ENCODE data around the gene IFT27. TPM values are rescaled to one million over a fixed set of nuclear protein-coding genes. Genes with fewer than 3 reads are reported as not detected.
"Not testable (repeated sequence)": the region's sequence is repeated elsewhere in the genome, so short reads cannot be mapped to it uniquely, and the experiment has no call there.

Gene IFT27
- total RNA-seq, 1 donor from 2014 or later, result 10.8 TPM

DNA sequence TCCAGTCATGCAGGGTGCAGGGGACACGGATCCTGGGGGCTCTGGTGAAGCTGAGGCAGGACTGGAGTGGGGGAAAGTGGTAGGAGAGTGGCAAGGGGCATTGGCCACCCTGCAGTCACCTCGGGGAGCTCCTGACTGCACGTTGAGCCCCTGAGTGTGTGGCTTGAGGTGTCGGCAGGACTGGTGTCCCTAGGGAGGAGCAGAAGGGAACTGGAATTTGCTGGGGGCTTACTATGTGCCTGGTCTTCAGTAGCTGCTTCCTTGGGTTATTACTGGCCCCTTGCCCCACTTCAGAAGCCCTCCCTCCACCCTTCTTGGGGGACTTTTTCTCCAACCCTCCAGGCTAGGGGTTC, 31.5 kb downstream of the IFT27 start:
- DNase-seq (ENCODE audit: low read depth in 2 of 2), result no peak

DNA sequence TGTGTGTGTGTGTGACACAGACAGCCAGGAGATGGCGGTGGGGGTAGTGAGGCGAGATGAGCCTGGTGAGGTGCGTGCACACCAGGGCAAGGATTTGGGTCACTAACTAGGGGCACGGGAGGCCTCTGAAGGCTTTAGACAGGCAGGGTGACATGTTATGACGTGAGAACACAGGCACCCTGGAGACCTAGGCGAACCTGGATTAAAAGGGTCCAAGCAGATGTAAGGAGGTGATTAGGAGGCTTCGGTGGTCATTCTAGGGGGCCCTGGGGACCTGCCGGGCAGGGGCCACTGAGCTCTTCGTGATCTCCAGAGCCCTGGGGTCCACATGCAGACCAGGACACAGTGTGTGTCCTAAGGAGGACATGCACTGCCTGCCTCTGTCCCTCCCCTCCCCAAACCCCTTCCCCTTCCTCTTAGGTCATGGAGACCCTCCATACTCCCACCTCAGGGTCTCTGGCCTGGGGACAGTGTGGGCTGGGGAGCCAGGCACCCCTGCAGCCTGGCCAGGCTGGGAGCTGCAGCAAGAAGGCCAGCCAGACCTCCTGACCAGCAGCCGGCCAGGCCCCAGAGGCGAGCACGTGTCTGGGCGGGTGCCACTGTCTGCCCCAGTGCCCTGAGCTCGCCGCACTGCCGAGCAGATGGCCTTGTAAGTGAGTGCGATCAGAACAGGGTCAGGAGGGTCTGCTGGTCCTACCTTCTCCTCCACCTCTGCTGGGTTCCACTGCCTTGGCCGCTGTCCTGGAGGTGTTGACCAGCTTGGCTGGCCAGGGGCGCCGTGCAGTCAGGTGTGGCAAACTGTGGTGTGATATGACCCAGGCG, 32.1 kb downstream of the IFT27 start:
- no peak for DNase-seq (ENCODE audit: low read depth in 2 of 2)

DNA sequence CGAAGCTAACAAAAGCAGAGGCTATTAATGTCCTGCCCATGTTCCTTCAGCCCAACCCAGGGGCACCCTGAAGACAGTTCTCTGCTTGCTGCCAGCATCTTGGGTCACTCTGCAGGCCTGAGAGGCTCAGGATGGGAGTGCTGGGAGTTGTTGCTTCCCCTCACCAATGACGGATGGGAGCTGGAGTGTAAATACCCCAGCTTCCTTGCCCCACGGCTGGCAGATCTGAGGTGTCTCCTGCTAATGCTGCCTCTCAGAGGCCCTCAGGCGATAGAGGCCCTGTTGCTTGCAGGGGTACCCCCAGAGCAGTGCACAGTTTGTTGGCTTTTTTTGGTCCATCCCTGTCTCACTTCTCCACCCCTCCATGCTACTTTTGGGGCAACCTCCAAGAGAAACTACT, 32.9 kb downstream of the IFT27 start:
- DNase-seq (ENCODE audit: low read depth in 2 of 2), result no peak

DNA sequence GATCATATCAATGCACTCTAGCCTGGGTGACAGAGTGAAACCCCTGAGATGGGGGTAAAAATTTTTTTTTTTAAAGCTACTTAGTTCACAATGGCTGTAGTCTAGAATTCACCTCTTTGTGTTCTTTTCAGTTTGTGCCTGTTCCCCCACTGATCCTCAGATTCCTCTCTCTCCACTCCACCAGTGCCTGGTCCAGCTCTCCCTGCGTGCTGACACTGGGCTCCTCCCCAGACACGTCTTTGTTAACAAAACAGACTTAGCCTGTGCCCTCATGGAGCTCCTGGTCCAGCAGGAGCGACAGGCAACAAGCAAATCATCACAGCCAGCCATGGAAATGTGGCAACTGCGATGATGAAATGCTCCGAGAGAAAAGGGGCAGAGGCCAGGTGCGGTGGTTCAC, 34.0 kb downstream of the IFT27 start:
- DNase-seq (ENCODE audit: low read depth in 2 of 2), result no peak

DNA sequence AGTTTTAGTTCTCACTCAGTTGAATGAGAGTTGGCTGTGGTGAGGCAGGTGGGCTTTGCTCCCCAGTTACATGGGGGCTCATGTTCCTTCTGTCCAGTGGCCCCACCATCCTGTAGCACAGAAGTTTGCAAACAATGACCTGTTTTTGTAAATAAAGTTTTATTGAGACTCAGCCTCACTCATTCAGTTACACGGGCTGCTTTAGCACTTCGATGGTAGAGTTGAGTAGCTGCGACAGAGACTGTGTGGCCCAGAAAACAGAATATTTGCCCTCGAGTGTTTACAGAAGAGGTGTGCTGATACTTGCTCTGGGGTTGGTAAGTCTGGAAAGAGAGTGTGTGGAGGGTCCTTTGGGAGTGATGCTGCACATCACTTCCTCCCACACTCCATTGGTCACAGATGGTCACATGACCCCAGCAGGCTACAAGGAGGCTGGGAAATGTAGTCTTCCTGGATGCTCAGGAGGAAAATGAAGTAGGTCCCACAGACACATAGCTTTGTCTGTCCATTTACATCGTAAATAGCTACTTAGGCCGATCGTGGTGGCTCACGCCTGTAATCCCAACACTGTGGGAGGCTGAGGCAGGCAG, 34.6 kb downstream of the IFT27 start:
- no peak for DNase-seq (ENCODE audit: low read depth in 2 of 2)

DNA sequence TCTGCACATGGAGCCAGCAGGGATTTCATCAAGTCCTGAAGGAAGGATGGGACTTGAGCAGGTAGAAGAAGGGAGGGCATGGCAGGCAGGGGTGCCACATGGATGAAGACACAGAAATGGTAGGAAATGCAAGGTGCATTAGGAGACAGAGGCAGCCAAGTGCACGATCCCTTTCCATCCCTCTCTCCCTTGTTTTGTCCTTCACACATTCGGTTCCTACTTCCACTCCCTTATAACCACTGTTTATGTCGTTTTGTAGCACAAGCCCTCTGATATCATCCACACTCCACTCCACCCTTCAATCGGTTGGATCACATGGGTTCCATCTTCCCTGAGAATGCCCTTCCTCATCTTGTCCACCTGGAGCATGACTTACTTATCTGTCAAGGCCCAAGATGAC, 35.2 kb downstream of the IFT27 start:
- no peak for DNase-seq (ENCODE audit: low read depth in 2 of 2)

DNA sequence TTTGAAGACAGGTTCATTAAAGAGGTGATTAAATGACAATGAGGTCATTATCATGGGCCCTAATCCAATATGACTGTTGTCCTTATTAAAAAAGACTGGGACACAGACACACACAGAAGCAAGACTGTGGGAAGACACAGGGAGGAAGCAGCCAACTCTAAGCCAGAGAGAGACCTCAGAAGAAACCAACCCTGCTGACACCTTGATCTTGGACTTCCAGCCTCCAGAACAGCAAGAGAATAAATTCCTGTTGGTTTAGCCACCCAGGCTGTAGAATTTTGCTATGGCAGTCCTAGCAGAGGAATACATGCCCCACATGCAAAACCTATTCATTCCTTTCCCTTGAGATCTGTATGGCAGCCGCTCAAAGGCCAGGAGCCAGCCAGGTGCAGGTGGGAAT, 36.7 kb downstream of the IFT27 start:
- DNase-seq (ENCODE audit: low read depth in 2 of 2), result no peak

DNA sequence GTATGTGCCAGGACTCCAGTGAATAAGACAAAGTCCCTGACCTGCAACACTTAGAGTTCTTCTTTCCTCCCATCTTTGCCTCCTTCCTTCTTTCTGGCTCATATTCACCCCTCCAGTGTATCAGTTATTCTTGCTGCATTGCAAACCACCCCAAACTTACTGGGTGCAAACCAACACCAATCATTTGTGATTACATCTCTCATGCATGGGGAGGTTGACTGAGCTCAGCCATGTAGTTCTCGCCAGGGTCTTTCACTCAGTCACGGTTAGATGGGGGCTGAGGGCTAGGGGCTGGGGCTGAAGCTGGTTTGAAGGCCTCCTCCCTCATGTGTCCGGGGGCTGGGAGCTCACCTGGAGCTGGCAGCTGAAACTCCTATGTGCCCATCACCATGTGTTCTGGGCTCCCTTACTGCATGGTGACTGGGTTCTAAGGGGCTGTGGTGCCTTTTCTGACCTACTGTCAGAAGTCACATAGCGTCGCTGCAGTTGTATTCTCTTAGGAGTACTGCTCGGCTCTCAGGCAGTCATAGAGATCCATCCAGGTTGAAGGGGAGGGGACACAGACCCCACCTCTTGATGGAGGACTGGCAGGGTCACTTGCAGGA, 37.4 kb downstream of the IFT27 start:
- no peak for DNase-seq (ENCODE audit: low read depth in 2 of 2)

DNA sequence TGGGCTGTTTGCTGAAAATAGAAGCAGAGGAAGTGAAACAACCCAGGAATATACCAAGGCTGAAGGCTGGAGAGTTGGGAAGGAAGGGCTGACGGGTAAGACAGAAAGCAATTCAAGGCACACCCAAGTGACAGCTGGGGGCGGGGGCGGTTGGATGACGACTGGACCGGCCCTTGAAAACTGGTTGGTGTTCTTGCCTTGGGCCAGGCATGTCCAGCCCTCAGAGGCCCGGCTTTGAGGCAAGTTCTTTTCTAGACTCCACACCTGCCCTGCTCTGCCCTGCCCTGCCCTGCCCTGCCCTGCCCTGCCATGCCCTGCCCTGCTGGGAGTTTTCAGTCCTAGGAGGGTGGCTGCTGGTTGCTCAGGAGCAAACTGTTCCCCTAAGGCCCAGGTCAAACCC, 38.1 kb downstream of the IFT27 start:
- no peak for DNase-seq (ENCODE audit: low read depth in 2 of 2)

DNA sequence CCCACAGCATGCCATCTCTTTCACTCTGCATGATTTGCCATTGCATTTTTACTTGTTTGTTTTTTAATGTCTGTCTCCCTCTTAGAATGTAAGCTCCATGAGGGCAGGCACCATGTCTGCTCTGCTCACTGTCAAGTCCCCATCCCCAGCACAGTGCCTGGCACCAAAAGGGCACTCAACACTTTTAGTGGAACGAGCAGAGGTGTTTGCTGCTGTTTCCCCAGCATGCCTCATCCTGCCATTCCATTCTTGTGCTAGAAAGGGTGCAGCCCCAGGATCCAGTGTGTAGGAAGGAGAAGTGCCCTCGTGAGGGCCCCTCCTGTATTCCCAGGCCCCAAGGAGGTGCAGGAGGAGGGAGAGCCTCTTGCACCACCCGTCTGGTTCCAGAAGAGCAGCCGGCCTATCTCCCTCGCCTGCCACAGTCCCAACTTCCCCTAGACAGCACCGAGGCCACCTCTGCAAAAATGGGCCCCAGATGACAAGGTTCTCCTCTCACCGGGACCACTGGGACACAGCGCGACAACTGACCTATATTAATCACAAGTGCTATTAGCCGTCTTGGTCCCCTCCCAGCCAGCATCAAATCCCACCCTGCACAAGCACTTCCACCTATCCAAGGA, 39.1 kb downstream of the IFT27 start:
- DNase-seq (ENCODE audit: low read depth in 2 of 2), result no peak

DNA sequence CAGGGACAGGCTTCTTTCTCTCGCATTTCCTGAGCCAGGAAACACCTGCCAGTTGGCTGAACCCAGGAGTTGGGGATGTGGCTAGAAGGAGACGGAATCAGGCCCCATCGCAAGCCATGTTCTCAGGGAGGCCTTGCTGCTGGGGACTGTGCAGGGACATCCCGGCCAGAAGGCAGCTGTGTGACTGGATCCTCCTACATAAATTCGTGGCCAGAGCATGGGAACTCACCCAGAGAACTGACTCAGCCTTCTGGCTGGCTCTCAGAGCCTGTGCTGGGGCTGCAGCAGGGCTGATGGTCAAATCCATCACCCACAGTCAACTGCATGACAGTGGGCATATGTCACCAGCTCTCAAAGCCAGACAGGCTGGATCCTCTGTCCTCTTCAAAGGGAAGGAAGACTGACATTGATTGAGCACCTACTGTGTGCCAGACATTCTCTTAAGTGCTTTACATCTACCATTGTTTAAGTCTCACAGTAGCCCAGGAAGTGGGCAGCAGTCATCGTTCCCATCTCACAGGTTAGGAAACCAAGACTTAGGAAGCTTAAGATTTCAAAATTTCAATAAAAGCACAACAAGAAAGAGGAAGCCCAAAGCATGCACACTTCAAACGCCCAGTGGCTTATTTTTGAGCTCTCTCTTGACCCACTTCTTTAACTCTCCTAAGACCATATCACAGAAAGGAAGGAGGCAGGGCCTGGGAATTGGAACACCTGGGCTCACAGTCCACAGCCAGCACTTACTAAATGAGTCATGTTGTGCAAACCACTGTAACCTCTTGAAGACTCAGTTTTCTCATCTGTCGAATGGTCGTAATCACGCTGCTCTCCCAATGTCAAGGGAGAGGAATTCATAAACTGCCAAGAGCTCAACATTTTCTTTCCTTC, 41.5 kb downstream of the IFT27 start:
- no peak for DNase-seq (ENCODE audit: low read depth in 2 of 2)

DNA sequence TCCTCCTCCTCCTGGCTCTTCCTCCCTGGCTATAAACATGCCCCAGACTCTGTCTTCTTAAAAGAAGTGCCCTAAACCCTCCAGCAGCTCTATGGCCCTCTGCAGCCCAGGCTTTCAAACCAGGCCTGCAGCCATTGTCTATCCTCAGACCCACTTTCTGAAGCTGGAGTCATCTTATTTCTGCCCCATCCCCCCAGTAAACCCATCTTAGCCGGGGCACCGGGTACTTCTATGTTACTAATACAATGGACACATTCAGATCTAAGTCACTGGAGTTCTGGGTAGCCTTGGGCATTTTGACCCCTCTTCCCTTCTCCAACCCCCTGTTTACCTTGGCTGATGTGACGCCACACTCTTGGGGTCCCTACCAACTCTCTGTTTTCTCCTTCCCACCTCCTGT, 42.6 kb downstream of the IFT27 start:
- DNase-seq (ENCODE audit: low read depth in 2 of 2), result no peak

DNA sequence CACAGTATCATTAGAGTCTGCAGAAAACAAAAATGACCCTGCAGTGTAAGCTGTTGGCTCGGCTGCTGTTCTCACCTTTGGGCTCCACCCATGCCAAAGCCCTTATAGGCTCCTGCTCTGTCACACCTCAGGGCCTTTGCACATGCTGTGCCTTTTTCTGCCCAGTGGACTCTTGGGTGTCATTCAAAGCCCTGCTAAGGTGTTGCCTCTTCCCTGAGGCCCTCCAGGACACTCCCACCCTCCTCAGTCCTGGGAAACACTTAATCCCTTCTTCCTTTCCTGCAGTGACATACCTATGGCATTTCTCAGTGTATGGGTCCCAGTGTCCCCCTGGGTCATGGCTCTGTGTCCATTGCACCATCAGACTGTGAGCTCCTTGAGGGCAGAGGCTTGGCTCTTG, 43.3 kb downstream of the IFT27 start:
- DNase-seq (ENCODE audit: low read depth in 2 of 2), result no peak

DNA sequence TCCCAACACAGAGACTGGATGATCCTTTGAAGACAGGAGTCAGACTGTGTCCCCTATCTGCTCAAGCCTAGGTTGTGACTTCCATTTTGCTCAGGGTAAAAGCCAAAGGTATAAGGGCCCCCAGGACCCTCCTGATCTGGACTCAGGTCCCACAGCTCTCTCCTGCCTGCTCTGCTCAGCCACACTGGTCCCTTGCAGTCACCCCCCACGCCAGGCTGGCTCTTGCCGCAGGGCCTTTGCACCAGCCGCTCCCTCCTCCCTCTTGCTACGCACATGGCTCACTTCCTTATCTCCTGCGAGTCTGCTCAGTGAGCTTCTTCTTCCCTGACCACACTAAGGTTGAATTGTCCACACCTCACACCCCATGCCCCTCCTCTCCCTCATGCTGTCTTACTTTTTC, 44.0 kb downstream of the IFT27 start:
- no peak for DNase-seq (ENCODE audit: low read depth in 2 of 2)

DNA sequence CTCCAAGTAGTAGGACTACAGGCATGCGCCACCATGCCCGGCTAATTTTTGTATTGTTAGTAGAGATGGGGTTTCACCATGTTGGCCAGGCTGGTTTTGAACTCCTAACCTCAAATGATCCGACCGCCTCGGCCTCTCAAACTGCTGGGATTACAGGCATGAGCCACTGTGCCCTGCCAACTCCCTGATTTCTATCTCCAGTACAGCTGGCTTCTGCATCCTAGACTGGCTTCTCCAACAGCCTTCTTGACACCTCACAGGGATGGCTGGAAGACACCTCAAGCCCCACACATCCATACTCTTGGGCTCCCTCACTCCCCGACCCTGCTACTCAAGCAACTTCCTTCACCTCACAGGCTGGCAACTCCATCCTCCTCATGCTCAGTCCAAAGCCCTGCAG, 44.6 kb downstream of the IFT27 start:
- DNase-seq (ENCODE audit: low read depth in 2 of 2), result not testable (repeated sequence)

DNA sequence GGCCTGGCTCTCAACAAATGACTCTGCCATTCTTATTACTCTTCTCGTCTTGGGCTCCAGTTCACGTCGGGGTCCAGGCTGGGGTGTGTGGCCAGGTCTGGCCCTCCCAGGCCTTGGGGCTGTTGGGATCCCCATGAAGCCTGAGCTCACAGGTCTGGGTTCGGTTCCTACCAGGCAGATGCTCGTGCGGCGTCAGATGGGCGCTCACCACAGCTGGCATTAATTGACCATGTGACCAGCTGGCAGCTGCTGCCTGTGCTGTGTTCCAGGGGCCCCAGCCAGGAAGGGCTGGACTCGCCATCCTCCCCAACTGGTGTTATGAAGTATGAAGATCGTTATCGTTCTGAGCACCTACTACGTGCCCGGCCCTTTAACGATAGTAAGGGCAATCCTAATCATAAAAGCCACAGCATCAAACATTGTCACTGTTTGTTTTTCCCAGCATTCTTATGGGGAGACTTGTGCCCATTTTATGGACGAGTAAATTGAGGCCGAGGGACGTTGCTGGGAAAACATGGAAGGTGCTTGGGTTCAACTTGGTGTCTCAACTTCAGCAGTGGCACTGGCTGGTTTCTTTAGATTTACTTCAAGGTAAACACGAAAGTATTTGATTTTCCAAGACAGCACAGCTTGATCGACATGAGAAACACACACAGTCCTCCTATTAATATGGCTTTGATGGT, 45.6 kb downstream of the IFT27 start:
- no peak for DNase-seq (ENCODE audit: low read depth in 2 of 2)

DNA sequence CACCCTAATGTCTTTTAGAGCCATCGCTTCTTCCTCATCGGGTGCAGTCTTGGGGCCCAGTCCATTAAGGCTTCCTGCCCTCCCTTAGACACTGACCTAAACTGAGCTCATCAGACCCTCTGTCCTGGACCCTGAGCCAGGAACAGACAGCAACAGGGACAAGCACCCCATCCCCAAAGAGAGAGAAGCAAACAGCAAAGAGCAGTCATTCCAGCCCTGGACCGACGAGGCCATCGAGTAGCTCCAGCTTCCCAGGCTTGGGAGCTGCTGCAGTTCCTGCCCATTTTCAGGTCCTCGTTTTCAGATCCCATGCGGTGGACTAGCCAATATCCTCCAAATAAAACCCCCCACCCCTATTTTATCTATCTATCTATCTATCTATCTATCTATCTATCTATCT, 46.6 kb downstream of the IFT27 start:
- no peak for DNase-seq (ENCODE audit: low read depth in 2 of 2)

DNA sequence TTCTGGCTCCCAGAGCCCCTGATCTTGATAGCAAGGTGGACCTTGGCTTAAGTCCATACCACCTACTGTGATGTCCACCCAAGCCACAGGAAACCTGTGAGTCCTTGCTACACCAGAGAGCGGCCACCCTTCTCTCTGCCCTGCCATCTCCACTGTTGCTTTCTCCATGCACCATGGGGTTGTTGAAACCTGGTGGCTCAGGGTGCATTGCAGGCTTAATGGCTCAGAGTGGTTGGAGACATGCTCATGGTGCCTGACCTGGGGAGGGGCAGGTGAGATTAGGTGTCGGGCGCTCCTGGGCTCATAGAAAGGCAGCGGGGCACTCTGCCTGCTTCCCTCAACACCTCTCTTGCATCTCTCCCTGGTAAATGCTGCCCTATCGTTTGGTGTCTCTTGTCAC, 47.4 kb downstream of the IFT27 start:
- DNase-seq (ENCODE audit: low read depth in 2 of 2), result no peak

DNA sequence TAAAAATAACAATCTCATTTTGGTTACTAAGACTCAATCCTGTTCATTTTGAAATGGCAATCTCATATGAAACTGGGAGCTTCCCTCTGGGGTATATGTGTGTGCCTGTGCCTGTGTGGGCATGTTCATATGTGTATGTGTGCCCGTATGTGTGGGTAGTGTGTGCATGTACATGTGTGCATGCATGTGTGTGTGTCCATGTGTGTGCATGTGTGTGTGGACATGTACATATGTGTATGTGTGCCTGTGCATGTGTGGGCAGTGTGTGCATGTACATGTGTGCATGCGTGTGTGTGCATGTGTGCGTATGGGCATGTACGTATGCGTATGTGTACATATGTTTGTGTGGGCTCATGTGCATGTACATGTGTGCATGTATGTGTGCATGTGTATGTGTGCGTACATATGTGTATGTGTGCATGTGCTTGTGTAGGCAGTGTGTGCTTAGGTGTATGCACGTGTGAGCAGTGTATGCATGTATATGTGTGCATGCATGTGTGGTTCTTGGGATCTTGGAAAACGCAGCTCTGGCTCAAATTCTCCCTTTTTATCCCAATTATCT, 47.9 kb downstream of the IFT27 start:
- DNase-seq (ENCODE audit: low read depth in 2 of 2), result no peak

DNA sequence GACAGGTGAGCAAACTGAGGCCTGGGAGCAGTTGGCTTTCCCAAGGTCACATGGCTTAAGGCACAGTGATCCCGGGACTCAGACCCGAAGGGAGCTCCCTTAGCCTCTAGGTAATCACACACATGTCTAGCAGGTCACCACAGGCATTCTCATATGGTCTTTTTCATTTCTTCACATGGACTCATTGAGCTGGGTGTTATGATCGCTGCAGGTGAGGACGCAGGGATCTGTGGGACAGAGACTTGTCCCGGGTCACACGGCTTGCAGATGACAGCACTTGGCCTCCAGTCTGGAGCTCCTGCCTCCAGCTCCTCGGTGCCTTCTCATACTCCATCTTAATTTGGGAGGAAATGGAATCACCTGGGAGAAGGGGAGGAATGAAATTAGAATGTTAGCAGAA, 48.8 kb downstream of the IFT27 start:
- DNase-seq (ENCODE audit: low read depth in 2 of 2), result no peak

DNA sequence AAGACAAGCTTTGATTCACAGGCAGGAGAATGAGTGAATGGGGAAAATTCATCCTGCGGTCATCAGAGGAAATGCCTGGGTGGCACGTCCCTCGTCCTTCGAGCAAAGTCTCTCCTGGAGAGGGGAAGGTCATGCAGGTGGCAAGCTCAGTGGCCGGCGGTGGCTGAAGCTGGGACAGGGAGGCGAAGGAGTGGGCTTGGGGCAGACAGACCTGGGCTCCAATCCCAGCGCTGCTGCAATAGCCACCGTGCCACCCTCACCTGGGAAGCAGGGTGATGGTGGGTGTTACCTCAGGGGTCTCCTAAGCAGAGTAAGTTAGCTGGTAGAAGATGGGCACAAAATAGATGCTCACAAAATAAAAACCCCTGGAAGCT, 49.9 kb downstream of the IFT27 start:
- no peak for DNase-seq (ENCODE audit: low read depth in 2 of 2)

Data from dermis microvascular lymphatic vessel endothelial cell (primary cell).